H1 (cell line): Measurements from ENCODE around the gene SAMD14. TPM values are rescaled to one million over a fixed set of nuclear protein-coding genes. Genes with fewer than 3 reads are reported as not detected.

ENCODE experiments used
- CTCF ChIA-PET: fragments of 300-600 bp; sonication (Branson Sonifier 250); formaldehyde crosslinking; loops from one replicate; lab custom pipeline; 2021; ENCODE audit not compliant: partially characterized antibody; lab: Charles Lee
- POLR2A ChIA-PET: fragments of 300-600 bp; sonication (Branson Sonifier 250); formaldehyde crosslinking; loops from one replicate; lab custom pipeline; 2021; ENCODE audit warnings: inconsistent platforms; ENCODE audit not compliant: partially characterized antibody; lab: Charles Lee
- DNase-seq, 2 experiments: peaks; one replicate each; pipeline versions ENCODE4 v3.0.0 to v3.0.0-alpha.2; 2010 to 2022; ENCODE audit warnings: low spot score in 2 of 2, low read depth in 1 of 2, mixed read lengths in 1 of 2
- FAIRE-seq: peaks from 2 replicates; lab custom pipeline; 2011; peaks lifted over from hg19 to GRCh38; lab: Jason Lieb, UNC
- H2AFZ ChIP-seq: 2 replicates; pipeline ENCODE4 v1.8.1; 2012; ENCODE audit warnings: low read length, inconsistent platforms
- H2AK5ac ChIP-seq: 2 replicates; pipeline ENCODE4 v1.6.1; 2013; ENCODE audit warnings: low read depth, low read length
- H2BK120ac ChIP-seq: replicated peaks from 2 replicates; pipeline ENCODE3; 2013; ENCODE audit warnings: low read depth, low read length, inconsistent platforms
- H2BK12ac ChIP-seq: 2 replicates; pipeline ENCODE4 v1.6.1; 2013; ENCODE audit warnings: low read depth, low read length
- H2BK15ac ChIP-seq: 2 replicates; pipeline ENCODE4 v1.6.1; 2013; ENCODE audit warnings: low read length
- H2BK20ac ChIP-seq: 2 replicates; pipeline ENCODE4 v1.6.1; 2013; ENCODE audit warnings: low read length
- H2BK5ac ChIP-seq: 2 replicates; pipeline ENCODE4 v1.6.1; 2013; ENCODE audit warnings: low read depth, low read length
- H3K14ac ChIP-seq: 2 replicates; pipeline ENCODE4 v1.6.1; 2013; ENCODE audit warnings: inconsistent platforms; ENCODE audit not compliant: insufficient read length
- H3K18ac ChIP-seq: 2 replicates; pipeline ENCODE4 v1.6.1; 2013; ENCODE audit warnings: low read length; ENCODE audit errors: extremely low read depth
- H3K23ac ChIP-seq: 2 replicates; pipeline ENCODE4 v1.6.1; 2013; ENCODE audit warnings: inconsistent platforms; ENCODE audit not compliant: insufficient read length
- H3K23me2 ChIP-seq: 2 replicates; pipeline ENCODE4 v1.6.1; 2013; ENCODE audit warnings: low read depth, low read length
- H3K27ac ChIP-seq: 2 replicates; pipeline ENCODE4 v1.6.1; 2011; ENCODE audit warnings: low read depth, low read length, inconsistent platforms
- H3K27me3 ChIP-seq, 4 experiments: replicated peaks in 1 of 4; 1 replicate in 1 of 4; 2 replicates in 3 of 4; pipeline versions ENCODE4 v1.6.1 to v1.8.1; 2011 to 2013; ENCODE audit warnings: low read length in 3 of 4, mild to moderate bottlenecking in 3 of 4, inconsistent platforms in 2 of 4, mixed read lengths in 2 of 4, moderate library complexity in 1 of 4; ENCODE audit not compliant: control insufficient read depth in 3 of 4, insufficient read depth in 3 of 4; ENCODE audit errors: extremely low read depth in 1 of 4
- H3K36me3 ChIP-seq, 4 experiments: 2 replicates each; pipeline versions ENCODE4 v1.6.1 to v1.8.1; 2011 to 2013; ENCODE audit warnings: mild to moderate bottlenecking in 4 of 4, low read length in 3 of 4, moderate library complexity in 2 of 4, control low read depth in 1 of 4, inconsistent platforms in 1 of 4; ENCODE audit not compliant: insufficient read depth in 4 of 4, control insufficient read depth in 2 of 4
- H3K4ac ChIP-seq: replicated peaks from 2 replicates; pipeline ENCODE3; 2013; ENCODE audit warnings: low read length, low read depth, mixed read lengths, inconsistent platforms; ENCODE audit not compliant: insufficient read length
- H3K4me1 ChIP-seq, 4 experiments: replicated peaks in 1 of 4; 1 replicate in 1 of 4; 2 replicates in 3 of 4; pipeline versions ENCODE4 v1.6.1 to v1.8.1; 2011 to 2013; ENCODE audit warnings: low read length in 3 of 4, inconsistent platforms in 2 of 4, mixed read lengths in 1 of 4; ENCODE audit not compliant: insufficient read depth in 4 of 4, control insufficient read depth in 3 of 4
- H3K4me2 ChIP-seq, 2 experiments: 2 replicates each; pipeline versions ENCODE4 v1.6.1 to v1.8.1; 2011 to 2013; ENCODE audit warnings: low read depth in 2 of 2, low read length in 2 of 2, control low read depth in 1 of 2, inconsistent platforms in 1 of 2, mild to moderate bottlenecking in 1 of 2; ENCODE audit not compliant: insufficient read depth in 1 of 2
- H3K4me3 ChIP-seq, 4 experiments: fragments of 200-600, 300-600 bp in 1 of 4; sonication (generic), shearing (Covaris generic), sonication (Bioruptor Twin) in 1 of 4; 2 replicates each; pipeline versions ENCODE4 v1.5.1 to v1.8.1; 2011 to 2016; ENCODE audit warnings: low read length in 4 of 4, low read depth in 3 of 4, control low read depth in 2 of 4, inconsistent platforms in 2 of 4, mild to moderate bottlenecking in 2 of 4, mixed read lengths in 1 of 4, moderate library complexity in 1 of 4; ENCODE audit not compliant: insufficient read depth in 2 of 4; ENCODE audit errors: extremely low read depth in 1 of 4
- H3K56ac ChIP-seq: replicated peaks from 2 replicates; pipeline ENCODE3; 2013; ENCODE audit warnings: low read depth, mild to moderate bottlenecking, mixed read lengths, low read length, inconsistent platforms; ENCODE audit not compliant: insufficient read length
- H3K79me1 ChIP-seq: 2 replicates; pipeline ENCODE4 v1.6.1; 2013; ENCODE audit warnings: low read depth, low read length, control low read depth
- H3K79me2 ChIP-seq, 2 experiments: 2 replicates each; pipeline versions ENCODE4 v1.6.1 to v1.8.1; 2012 to 2013; ENCODE audit warnings: low read length in 2 of 2, mild to moderate bottlenecking in 2 of 2, inconsistent platforms in 1 of 2; ENCODE audit not compliant: insufficient read depth in 2 of 2, control insufficient read depth in 1 of 2
- H3K9ac ChIP-seq, 4 experiments: replicated peaks in 1 of 4; 1 replicate in 1 of 4; 2 replicates in 3 of 4; pipeline versions ENCODE4 v1.6.1 to v1.8.1; 2011 to 2013; ENCODE audit warnings: low read depth in 3 of 4, low read length in 3 of 4, control low read depth in 2 of 4, mild to moderate bottlenecking in 2 of 4, moderate library complexity in 2 of 4, inconsistent platforms in 1 of 4; ENCODE audit errors: extremely low read depth in 1 of 4
- H3K9me3 ChIP-seq, 2 experiments: 2 replicates each; pipeline versions ENCODE4 v1.6.1 to v1.8.1; 2012 to 2013; ENCODE audit warnings: mild to moderate bottlenecking in 2 of 2, moderate library complexity in 2 of 2, control low read depth in 1 of 2, inconsistent platforms in 1 of 2, low read depth in 1 of 2, low read length in 1 of 2, mixed read lengths in 1 of 2; ENCODE audit not compliant: insufficient read depth in 2 of 2
- H4K20me1 ChIP-seq, 2 experiments: replicated peaks in 1 of 2; 2 replicates each; pipeline versions ENCODE3 to v1.8.1; 2011 to 2013; ENCODE audit warnings: inconsistent platforms in 2 of 2, low read length in 2 of 2, mild to moderate bottlenecking in 1 of 2; ENCODE audit not compliant: insufficient read depth in 2 of 2, control insufficient read depth in 1 of 2
- H4K5ac ChIP-seq: 2 replicates; pipeline ENCODE4 v1.6.1; 2013; ENCODE audit warnings: low read length, low read depth, mixed read lengths, inconsistent platforms; ENCODE audit not compliant: insufficient read length
- H4K8ac ChIP-seq: 2 replicates; pipeline ENCODE4 v1.8.0; 2013; ENCODE audit warnings: mild to moderate bottlenecking, moderate library complexity, low read length, inconsistent platforms; ENCODE audit not compliant: insufficient read depth; ENCODE audit errors: extremely low read depth
- H4K91ac ChIP-seq: replicated peaks from 2 replicates; pipeline ENCODE3; 2013; ENCODE audit warnings: low read length, mixed read lengths, inconsistent platforms; ENCODE audit not compliant: insufficient read length
- ASH2L ChIP-seq: fragments of 200-600, 300-600 bp; sonication (generic); IDR thresholded peaks from one replicate; pipeline ENCODE4 v1.7.1; 2017; ENCODE audit warnings: low read length
- ATF3 ChIP-seq: IDR thresholded peaks from 2 replicates; pipeline ENCODE4 v1.6.1; 2011; ENCODE audit warnings: low read depth, mild to moderate bottlenecking, low read length; ENCODE audit not compliant: insufficient read depth
- BRCA1 ChIP-seq: IDR thresholded peaks from 2 replicates; pipeline ENCODE4 v1.6.1; 2012; ENCODE audit warnings: low read depth, low read length, improper control_type of control experiment
- CHD1 ChIP-seq: IDR thresholded peaks from 2 replicates; pipeline ENCODE4 v1.6.1; 2012; ENCODE audit warnings: low read depth, low read length, improper control_type of control experiment
- CTBP2 ChIP-seq: IDR thresholded peaks from 2 replicates; pipeline ENCODE4 v1.7.0; 2011; ENCODE audit warnings: borderline replicate concordance, mild to moderate bottlenecking, moderate library complexity, mixed read lengths, low read length; ENCODE audit not compliant: insufficient read depth, insufficient read length
- JUN ChIP-seq: IDR thresholded peaks from 2 replicates; pipeline ENCODE4 v1.6.1; 2011; ENCODE audit warnings: low read depth, mild to moderate bottlenecking, improper control_type of control experiment, low read length
- KDM1A ChIP-seq: fragments of 200-600, 300-600 bp; sonication (generic); IDR thresholded peaks from 2 replicates; pipeline ENCODE4 v1.7.1; 2016; ENCODE audit warnings: mild to moderate bottlenecking, low read length, borderline replicate concordance
- SRF ChIP-seq: IDR thresholded peaks from 2 replicates; pipeline ENCODE4 v1.6.1; 2011; ENCODE audit warnings: mild to moderate bottlenecking, low read depth, low read length, moderate library complexity
- TAF7 ChIP-seq: optimal IDR thresholded peaks from 2 replicates; pipeline ENCODE3; 2011; ENCODE audit warnings: low read depth, mild to moderate bottlenecking, inconsistent platforms, low read length, moderate library complexity, borderline replicate concordance
- TBP ChIP-seq: IDR thresholded peaks from 2 replicates; pipeline ENCODE4 v1.6.1; 2011; ENCODE audit warnings: low read depth, low read length, improper control_type of control experiment
- TEAD4 ChIP-seq: IDR thresholded peaks from 2 replicates; pipeline ENCODE4 v1.6.1; 2012; ENCODE audit warnings: low read depth, low read length, inconsistent platforms, mixed read lengths
- WGBS, 2 experiments: shearing (Covaris generic) in 1 of 2; methylation state at CpG; one replicate each; pipeline versions ENCODE4 v1.1.6 to v1.1.7; 2013 to 2015; ENCODE audit warnings: low lambda C conversion rate in 2 of 2, mixed read lengths in 2 of 2, inconsistent platforms in 1 of 2, low coverage in 1 of 2, missing lambda C conversion rate in 1 of 2; ENCODE audit not compliant: insufficient replicate concordance in 2 of 2, insufficient coverage in 1 of 2, insufficient read length in 1 of 2; ENCODE audit errors: extremely low coverage in 1 of 2, missing lambda C conversion rate in 1 of 2; 5-methylcytosine and 5-hydroxymethylcytosine counted together
- polyA plus RNA-seq, 7 experiments: library from polyadenylated mRNA; depleted of rRNA in 3 of 7; stranded (reverse) in 5 of 7; unstranded in 2 of 7; fragments of >200 nt in 5 of 7; fragments of 200-250 nt in 2 of 7; gene quantifications; 1 replicate in 5 of 7; 2 replicates in 1 of 7; 4 replicates in 1 of 7; pipeline versions ENCODE4 v1.2.1 to v1.2.3, GENCODE V29; 2011 to 2013; ENCODE audit warnings: missing spikeins in 2 of 7, mixed read lengths in 2 of 7
- total RNA-seq: library from RNA; stranded (reverse); fragmentation: NEBNext Ultra II Directional; extraction: Animal tissue kit (Norgen Biotek cat#: 25700); gene quantifications from 2 replicates; pipeline ENCODE4 v1.2.1, GENCODE V29; 2021

The SAMD14 gene
- total and polyA plus RNA-seq, 2 of the 8 experiments (the other 6 are each of a cell fraction or from before 2014, with no cell fraction given): 5.7 to 5.8 TPM

GRCh38 chr17:50146927-50147665 is 17.1 kb upstream of the SAMD14 start:
- Histone ChIP-seq H3K4ac (no peak overlapping the region), H2BK5ac (no peak overlapping the region), H3K18ac (peak overlapping the region; percentile 48; the same call in 1 of the 2 replicates), H4K5ac (no peak overlapping the region), H3K9me3 (no peaks in the 10 kb centered on the region), H3K4me1 (peaks cover 0 to 28% (median 14%) of the 10 kb centered on the region in 4 experiments; a peak in 6 of 7 replicates), H3K4me3 (no peak overlapping the region; a peak in 1 of 8 replicates), H3K23ac (no peak overlapping the region), H3K4me2 (peak overlapping the region; percentile 41 to 87), H3K56ac (no peak overlapping the region), H4K8ac (peak overlapping the region; percentile 31; the same call in 1 of the 2 replicates), H2AFZ (no peak overlapping the region), H4K20me1 (peaks cover 9 to 16% of the 10 kb centered on the region in 2 experiments), H3K23me2 (peaks cover 27% of the 10 kb centered on the region), H2BK12ac (0 out of 2 replicates have a peak overlapping the region, but pooled peaks have one; percentile 75), H2BK20ac (0 out of 2 replicates have a peak overlapping the region, but pooled peaks have one; percentile 27), H2BK15ac (no peak overlapping the region), H3K27ac (no peak overlapping the region), H3K27me3 (peaks cover 2 to 17% (median 15%) of the 10 kb centered on the region in 4 experiments; a peak in 6 of 7 replicates), H3K36me3 (peaks cover 0 to 6% (median 0%) of the 10 kb centered on the region in 4 experiments; a peak in 1 of 8 replicates), H4K91ac (peak overlapping the region; percentile 25), H3K79me2 (no peaks in the 10 kb centered on the region; a peak in 1 of 4 replicates), H3K9ac (no peak overlapping the region), H3K79me1 (peaks cover 8% of the 10 kb centered on the region), H2AK5ac (peak overlapping the region; percentile 1; the same call in 1 of the 2 replicates), H3K14ac (no peak overlapping the region), H2BK120ac (no peak overlapping the region)
- ChIA-PET POLR2A (interaction anchor here (1.3 to 2.6 kb wide), 3 partner anchors 9 to 24 kb away, joined by 4 to 9 read pairs (median 4); no protein-coding TSS in a partner anchor), CTCF (interaction anchor here (0.6 to 21.6 kb wide), 17 partner anchors 2 to 150 kb away, joined by 3 to 299 read pairs (median 11); partner anchors contain the start of genes ITGA3, PDK2, PPP1R9B and SAMD14)
- WGBS, 2 experiments: 85% methylated on average over 15 of the region's 15 CpGs; no CpG with 5 or more reads in 1 of the 2 experiments
- FAIRE-seq (no peak), DNase-seq (no peak)
- TF ChIP-seq CTBP2 (no peak), JUN (no peak), TBP (no peak), TEAD4 (no peak), CHD1 (no peak), SRF (no peak), KDM1A (no peak), BRCA1 (no peak), ASH2L (no peak), ATF3 (no peak), TAF7 (no peak)
